ENCODE results near the gene EGFR.

DNA sequence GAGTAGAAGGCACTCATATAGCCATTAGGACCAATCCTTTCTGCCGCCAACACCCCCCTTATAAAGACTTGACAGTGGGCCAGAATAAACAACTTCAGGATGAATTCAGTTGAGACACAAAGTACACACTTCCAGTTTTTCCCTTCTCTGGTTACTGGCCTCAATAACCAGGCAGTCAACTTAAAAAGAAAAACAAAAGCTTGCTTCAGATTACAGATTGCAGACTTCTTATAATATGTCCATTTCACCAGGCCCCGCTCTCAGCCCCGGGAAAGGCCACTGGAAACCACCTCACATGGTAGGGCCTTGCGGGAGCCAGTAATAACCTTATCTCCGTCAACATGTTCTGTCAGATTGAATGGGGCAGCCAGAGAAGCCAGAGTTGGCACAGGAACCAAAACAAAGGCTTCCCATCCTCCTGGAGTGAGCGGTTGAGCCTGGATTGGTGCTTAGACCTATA, 108.8 kb downstream of the EGFR start:
- no peak for TF ChIP-seq POLR2AphosphoS5 (IDR thresholded peaks at IDR 0.05; ENCODE audit: low read depth, low read length)
- TF ChIP-seq, protein P1, sequence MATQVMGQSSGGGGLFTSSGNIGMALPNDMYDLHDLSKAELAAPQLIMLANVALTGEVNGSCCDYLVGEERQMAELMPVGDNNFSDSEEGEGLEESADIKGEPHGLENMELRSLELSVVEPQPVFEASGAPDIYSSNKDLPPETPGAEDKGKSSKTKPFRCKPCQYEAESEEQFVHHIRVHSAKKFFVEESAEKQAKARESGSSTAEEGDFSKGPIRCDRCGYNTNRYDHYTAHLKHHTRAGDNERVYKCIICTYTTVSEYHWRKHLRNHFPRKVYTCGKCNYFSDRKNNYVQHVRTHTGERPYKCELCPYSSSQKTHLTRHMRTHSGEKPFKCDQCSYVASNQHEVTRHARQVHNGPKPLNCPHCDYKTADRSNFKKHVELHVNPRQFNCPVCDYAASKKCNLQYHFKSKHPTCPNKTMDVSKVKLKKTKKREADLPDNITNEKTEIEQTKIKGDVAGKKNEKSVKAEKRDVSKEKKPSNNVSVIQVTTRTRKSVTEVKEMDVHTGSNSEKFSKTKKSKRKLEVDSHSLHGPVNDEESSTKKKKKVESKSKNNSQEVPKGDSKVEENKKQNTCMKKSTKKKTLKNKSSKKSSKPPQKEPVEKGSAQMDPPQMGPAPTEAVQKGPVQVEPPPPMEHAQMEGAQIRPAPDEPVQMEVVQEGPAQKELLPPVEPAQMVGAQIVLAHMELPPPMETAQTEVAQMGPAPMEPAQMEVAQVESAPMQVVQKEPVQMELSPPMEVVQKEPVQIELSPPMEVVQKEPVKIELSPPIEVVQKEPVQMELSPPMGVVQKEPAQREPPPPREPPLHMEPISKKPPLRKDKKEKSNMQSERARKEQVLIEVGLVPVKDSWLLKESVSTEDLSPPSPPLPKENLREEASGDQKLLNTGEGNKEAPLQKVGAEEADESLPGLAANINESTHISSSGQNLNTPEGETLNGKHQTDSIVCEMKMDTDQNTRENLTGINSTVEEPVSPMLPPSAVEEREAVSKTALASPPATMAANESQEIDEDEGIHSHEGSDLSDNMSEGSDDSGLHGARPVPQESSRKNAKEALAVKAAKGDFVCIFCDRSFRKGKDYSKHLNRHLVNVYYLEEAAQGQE (IDR thresholded peaks at IDR 0.05; ENCODE audit: insufficient read depth in 1 of 2, low read depth in 2 of 2, low read length in 2 of 2), result no peak

Measured in PFSK-1 (cell line).